RWPE2 (cell line): Measurements from ENCODE around the gene PEX10.

Source experiments
- ATAC-seq: fragments of 200-7000 bp; cut with Tn5 transposase; 3 replicates; pipeline ENCODE4 v1.9.1; 2021; ENCODE audit warnings: low read depth
- DNase-seq: peaks from one replicate; pipeline ENCODE4 v3.0.0-alpha.2; 2020; ENCODE audit warnings: low spot score
- H3K27ac ChIP-seq: fragments of 450-650 bp; 2 replicates; pipeline ENCODE4 v1.5.1; 2017; ENCODE audit warnings: mild to moderate bottlenecking; ENCODE audit not compliant: poor library complexity, severe bottlenecking
- H3K27me3 ChIP-seq: fragments of 250-450 bp; sonication (Bioruptor Pico); 2 replicates; pipeline ENCODE4 v1.5.1; 2021; ENCODE audit warnings: mild to moderate bottlenecking, moderate library complexity; ENCODE audit not compliant: insufficient read depth, poor library complexity, severe bottlenecking
- H3K36me3 ChIP-seq: fragments of 250-450 bp; sonication (Bioruptor Pico); 2 replicates; pipeline ENCODE4 v1.5.1; 2020; ENCODE audit warnings: low read depth, mild to moderate bottlenecking, moderate library complexity
- H3K4me1 ChIP-seq: fragments of 250-450 bp; sonication (Bioruptor Pico); 2 replicates; pipeline ENCODE4 v1.5.1; 2021; ENCODE audit warnings: mild to moderate bottlenecking, moderate library complexity; ENCODE audit not compliant: insufficient read depth, poor library complexity, severe bottlenecking
- H3K4me3 ChIP-seq: fragments of 250-450 bp; sonication (Bioruptor Pico); 2 replicates; pipeline ENCODE4 v1.5.1; 2021; ENCODE audit warnings: mild to moderate bottlenecking, moderate library complexity; ENCODE audit not compliant: severe bottlenecking
- H3K9me3 ChIP-seq: fragments of 250-450 bp; sonication (Bioruptor Pico); 2 replicates; pipeline ENCODE4 v1.5.1; 2021; ENCODE audit warnings: mild to moderate bottlenecking, moderate library complexity; ENCODE audit not compliant: severe bottlenecking
- TF ChIP-seq, protein P1 (sequence below): fragments of 450-650 bp; IDR thresholded peaks from one replicate; pipeline ENCODE4 v1.5.1; 2017; ENCODE audit warnings: mild to moderate bottlenecking, moderate library complexity; ENCODE audit not compliant: poor library complexity, severe bottlenecking

The PEX10 gene

DNA sequence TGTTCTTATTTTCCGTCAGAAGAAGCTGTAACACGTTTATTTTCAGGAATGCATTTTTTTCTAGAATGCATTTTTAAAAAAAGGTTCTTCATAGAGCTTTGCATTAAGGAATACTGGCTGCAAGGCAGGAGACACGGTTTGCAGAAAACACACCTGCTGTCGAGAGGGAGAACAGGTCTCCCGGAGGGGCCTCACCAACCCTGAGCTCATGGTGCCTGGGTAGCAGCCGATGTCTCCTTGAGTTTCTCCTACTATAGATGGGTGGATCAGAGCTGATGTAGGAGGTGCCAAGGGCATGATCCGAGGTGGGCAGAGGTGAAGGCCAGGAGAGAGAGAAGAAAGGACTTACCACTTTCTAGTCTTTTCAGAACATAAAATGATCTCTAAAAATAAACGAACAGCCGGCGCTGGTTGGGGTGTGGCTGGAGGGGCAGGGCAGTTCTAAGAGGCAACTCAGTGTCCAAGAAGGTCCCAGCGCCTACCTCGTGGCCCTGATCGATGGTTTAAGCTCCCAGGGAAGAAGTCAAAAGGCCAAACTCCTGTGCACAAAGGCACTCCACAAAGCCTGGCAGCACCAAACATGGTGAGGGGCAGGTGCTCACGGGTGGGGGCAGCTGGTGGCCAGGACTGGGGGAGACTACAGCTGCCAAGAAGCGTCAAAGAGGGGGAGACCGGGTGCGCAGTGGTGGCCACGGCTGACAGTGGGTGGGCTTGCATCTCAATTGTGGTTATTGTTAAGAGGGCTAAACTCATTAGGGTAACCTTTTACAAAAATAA lies 33.2 kb downstream of the PEX10 start:
- Histone ChIP-seq H3K27me3 (no peaks in the 10 kb centered on the region), H3K9me3 (no peaks in the 10 kb centered on the region), H3K36me3 (no peaks in the 10 kb centered on the region), H3K27ac (no peak overlapping the region), H3K4me1 (no peaks in the 10 kb centered on the region), H3K4me3 (no peak overlapping the region)
- DNase-seq: peak; percentile 34
- no peak for ATAC-seq
- TF ChIP-seq, protein P1, sequence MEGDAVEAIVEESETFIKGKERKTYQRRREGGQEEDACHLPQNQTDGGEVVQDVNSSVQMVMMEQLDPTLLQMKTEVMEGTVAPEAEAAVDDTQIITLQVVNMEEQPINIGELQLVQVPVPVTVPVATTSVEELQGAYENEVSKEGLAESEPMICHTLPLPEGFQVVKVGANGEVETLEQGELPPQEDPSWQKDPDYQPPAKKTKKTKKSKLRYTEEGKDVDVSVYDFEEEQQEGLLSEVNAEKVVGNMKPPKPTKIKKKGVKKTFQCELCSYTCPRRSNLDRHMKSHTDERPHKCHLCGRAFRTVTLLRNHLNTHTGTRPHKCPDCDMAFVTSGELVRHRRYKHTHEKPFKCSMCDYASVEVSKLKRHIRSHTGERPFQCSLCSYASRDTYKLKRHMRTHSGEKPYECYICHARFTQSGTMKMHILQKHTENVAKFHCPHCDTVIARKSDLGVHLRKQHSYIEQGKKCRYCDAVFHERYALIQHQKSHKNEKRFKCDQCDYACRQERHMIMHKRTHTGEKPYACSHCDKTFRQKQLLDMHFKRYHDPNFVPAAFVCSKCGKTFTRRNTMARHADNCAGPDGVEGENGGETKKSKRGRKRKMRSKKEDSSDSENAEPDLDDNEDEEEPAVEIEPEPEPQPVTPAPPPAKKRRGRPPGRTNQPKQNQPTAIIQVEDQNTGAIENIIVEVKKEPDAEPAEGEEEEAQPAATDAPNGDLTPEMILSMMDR: no peak

DNA sequence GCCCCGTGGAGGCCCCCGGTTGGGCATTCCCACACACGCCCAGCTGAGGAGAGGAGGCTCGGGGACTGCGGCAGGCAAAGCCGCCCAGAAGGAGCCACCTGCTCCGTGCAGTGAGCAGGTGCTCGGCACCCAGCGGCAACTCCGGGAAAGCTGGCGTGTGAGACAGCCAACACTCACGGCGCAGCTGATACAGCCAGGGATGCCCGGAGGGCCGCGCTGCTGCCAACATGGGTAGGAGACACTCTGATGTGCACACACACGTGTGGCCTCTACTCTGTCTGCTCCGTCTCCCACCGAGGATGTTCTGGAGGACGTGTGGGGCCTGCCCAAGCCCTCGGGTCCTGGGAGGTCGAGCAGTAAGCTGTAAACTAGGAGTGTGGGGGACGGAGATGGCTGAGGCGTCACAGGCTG lies 33.9 kb downstream of the PEX10 start:
- TF ChIP-seq, protein P1: no peak
- Histone ChIP-seq H3K27me3 (no peaks in the 10 kb centered on the region), H3K27ac (no peak overlapping the region), H3K36me3 (no peaks in the 10 kb centered on the region), H3K4me1 (no peaks in the 10 kb centered on the region), H3K4me3 (no peak overlapping the region), H3K9me3 (no peaks in the 10 kb centered on the region)
- DNase-seq (peak; percentile 55), ATAC-seq (no peak)

DNA sequence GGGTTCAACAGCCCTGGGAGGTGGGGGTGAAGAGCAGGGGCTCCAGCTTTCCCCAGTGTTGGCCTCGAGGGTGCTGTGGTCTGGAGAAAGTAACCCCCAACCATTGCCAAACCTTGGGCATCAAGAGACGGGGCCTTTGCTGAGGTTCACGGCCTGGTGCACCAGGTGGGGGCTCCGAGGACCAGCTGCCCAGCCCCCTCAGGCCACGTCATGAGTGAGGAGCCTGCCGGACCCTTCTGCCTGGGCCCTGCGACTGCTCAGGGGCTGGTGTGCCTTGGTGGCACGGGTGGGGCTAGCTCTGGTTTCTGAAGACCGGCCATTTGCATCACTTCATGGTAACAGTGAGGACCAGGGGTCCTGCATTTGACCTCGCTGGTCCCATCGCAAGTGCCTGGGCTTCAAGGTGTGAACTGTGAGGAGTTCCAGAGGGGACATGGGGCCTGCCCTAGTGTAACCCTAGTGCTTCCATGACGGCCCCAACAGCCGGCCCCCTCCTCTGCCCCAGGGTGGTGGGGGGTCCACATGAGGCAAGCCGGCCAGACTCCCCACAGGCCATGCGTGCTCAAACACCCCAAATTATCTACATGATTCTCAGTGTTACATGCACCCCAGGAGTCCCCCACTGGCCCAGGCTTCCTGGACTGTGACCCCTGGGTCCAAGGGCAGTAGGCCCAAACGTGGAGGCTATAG lies 34.5 kb downstream of the PEX10 start:
- ATAC-seq (no peak), DNase-seq (peak; percentile 49)
- Histone ChIP-seq H3K36me3 (no peaks in the 10 kb centered on the region), H3K27me3 (no peaks in the 10 kb centered on the region), H3K4me3 (no peak overlapping the region), H3K27ac (no peak overlapping the region), H3K9me3 (no peaks in the 10 kb centered on the region), H3K4me1 (peaks cover 4% of the 10 kb centered on the region)
- TF ChIP-seq, protein P1: no peak

- TF ChIP-seq, protein P1: no peak
- no peaks in the 10 kb centered on the region for H3K27me3 ChIP-seq
- H3K36me3 ChIP-seq: no peaks in the 10 kb centered on the region
- peaks cover 4% of the 10 kb centered on the region for H3K4me1 ChIP-seq
- H3K27ac ChIP-seq: no peak overlapping the region
- H3K9me3 ChIP-seq: no peaks in the 10 kb centered on the region
- H3K4me3 ChIP-seq: no peak overlapping the region
- ATAC-seq (no peak), DNase-seq (peak; percentile 65)
These were observed 35.3 kb downstream of the PEX10 start for GRCh38 chr1:2376931-2377672.
